Hepatocyte (in vitro differentiated cells): Measurements from ENCODE around the gene SP9.

Source experiments
- CTCF ChIP-seq: fragments of 200-600 bp; sonication (generic); IDR thresholded peaks from 2 replicates; pipeline ENCODE4 v1.5.1; 2016; ENCODE audit warnings: antibody characterized with exemption, mild to moderate bottlenecking; ENCODE audit not compliant: poor library complexity
- EZH2 ChIP-seq: fragments of 200-600 bp; sonication (generic); IDR thresholded peaks from 2 replicates; pipeline ENCODE4 v1.6.1; 2016; ENCODE audit warnings: antibody characterized with exemption, mild to moderate bottlenecking, borderline replicate concordance
- EZH2phosphoT487 ChIP-seq: fragments of 200-600 bp; sonication (generic); IDR thresholded peaks from one replicate; pipeline ENCODE4 v1.6.1; 2018; ENCODE audit warnings: antibody characterized with exemption, mild to moderate bottlenecking, low read depth, moderate library complexity; ENCODE audit not compliant: unreplicated experiment, severe bottlenecking

DNA sequence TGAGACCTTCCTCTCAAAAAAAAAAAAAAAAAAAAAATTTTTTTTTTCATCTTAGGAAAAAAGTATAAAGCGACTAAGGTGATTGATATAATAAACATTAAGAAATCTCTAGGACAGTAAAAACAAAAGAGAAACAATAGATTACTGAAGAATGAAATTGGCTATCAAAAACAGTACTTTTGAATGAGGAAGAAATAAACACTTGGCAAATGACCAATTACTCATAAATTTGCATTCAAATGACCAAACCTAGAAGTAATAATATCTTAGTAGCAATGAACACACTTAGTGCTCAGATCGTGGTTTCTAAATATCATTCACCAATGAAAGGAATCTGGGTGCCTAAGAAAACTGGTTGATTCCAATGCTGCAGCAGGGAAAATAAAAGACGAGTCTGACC, 50.4 kb downstream of the SP9 start:
- TF ChIP-seq CTCF = no peak
- TF ChIP-seq EZH2 = no peak
- TF ChIP-seq EZH2phosphoT487 = no peak
